OCI-LY7 (cell line): Measurements from ENCODE around the gene AP4B1.

ENCODE experiments used
- CTCF ChIP-seq: fragments of 200-600 bp; sonication (generic); conservative IDR thresholded peaks from 2 replicates; pipeline ENCODE4 v1.5.1; 2014; ENCODE audit warnings: mild to moderate bottlenecking, antibody characterized with exemption, low read length, moderate library complexity, mixed read lengths
- EZH2phosphoT487 ChIP-seq: fragments of 200-600 bp; sonication (generic); IDR thresholded peaks from 2 replicates; pipeline ENCODE4 v1.6.1; 2018; ENCODE audit warnings: low read depth, borderline replicate concordance, mild to moderate bottlenecking, mixed run types, antibody characterized with exemption, low read length, moderate library complexity, mixed read lengths

- TF ChIP-seq CTCF (no peak), EZH2phosphoT487 (no peak)
These were observed 48.8 kb downstream of the AP4B1 start for GRCh38 chr1:113855630-113856400.
